T-helper 2 cell treated with Interferon-gamma antibody and Interleukin-4, amounts not matched to agents 5 μg/mL and 100 μg/mL, for 36 hours (primary cell): ENCODE measurements around the gene CSH2.
A peak's percentile ranks its signal among the peaks of the same experiment; 100 is the strongest.

Experiments
- DNase-seq: peaks from one replicate; pipeline ENCODE4 v3.0.0; 2021; ENCODE audit warnings: low spot score
- H3K27ac Mint-ChIP-seq: one replicate; pipeline ENCODE4 v1.8.0; 2021; ENCODE audit warnings: mild to moderate bottlenecking, mixed read lengths
- H3K27me3 Mint-ChIP-seq: one replicate; pipeline ENCODE4 v1.8.0; 2021; ENCODE audit warnings: low read depth, mixed read lengths
- H3K36me3 Mint-ChIP-seq: one replicate; pipeline ENCODE4 v1.8.0; 2021; ENCODE audit warnings: low read depth, mixed read lengths
- H3K4me1 Mint-ChIP-seq: one replicate; pipeline ENCODE4 v1.8.0; 2021; ENCODE audit warnings: low read depth, mixed read lengths
- H3K4me3 Mint-ChIP-seq: one replicate; pipeline ENCODE4 v1.8.0; 2022; ENCODE audit warnings: mild to moderate bottlenecking, moderate library complexity, mixed read lengths
- H3K9me3 Mint-ChIP-seq: one replicate; pipeline ENCODE4 v1.8.0; 2021; ENCODE audit warnings: mixed read lengths

Gene CSH2

GRCh38 chr17:63828936-63829335 lies 44.5 kb downstream of the CSH2 start:
- peaks cover 73% of the 10 kb centered on the region for H3K36me3 Mint-ChIP-seq
- H3K4me1 Mint-ChIP-seq, result peaks cover 51% of the 10 kb centered on the region
- H3K27ac Mint-ChIP-seq, result no peak overlapping the region
- DNase-seq, result no peak
- H3K4me3 Mint-ChIP-seq, result peak overlapping the region; percentile 97
- no peaks in the 10 kb centered on the region for H3K27me3 Mint-ChIP-seq
- no peaks in the 10 kb centered on the region for H3K9me3 Mint-ChIP-seq

DNA sequence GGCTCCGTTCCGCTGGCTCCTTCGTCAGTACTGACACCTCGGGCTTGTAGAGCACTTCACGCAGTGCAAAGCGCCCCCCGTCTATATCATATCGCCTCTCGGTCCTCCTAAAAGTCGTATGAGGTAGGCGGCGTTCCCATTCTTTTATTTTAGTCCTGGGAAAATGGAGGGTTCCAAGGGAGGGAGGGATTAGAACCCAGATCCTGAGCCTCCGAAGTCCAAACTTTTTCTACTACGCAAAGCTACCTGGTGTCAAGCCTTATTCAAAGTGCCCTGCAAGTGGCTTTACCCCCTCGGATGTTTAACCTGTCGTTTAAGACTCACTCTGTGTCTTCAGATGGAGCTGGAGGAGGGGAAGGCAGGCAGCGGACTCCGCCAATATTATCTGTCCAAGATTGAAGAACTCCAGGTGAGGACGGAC lies 45.7 kb downstream of the CSH2 start:
- H3K27me3 Mint-ChIP-seq, result no peaks in the 10 kb centered on the region
- H3K27ac Mint-ChIP-seq, result peak overlapping the region; percentile 97
- H3K9me3 Mint-ChIP-seq, result no peaks in the 10 kb centered on the region
- no peak for DNase-seq
- peaks cover 59% of the 10 kb centered on the region for H3K4me1 Mint-ChIP-seq
- peaks cover 72% of the 10 kb centered on the region for H3K36me3 Mint-ChIP-seq
- peak overlapping the region; percentile 97 for H3K4me3 Mint-ChIP-seq

DNA sequence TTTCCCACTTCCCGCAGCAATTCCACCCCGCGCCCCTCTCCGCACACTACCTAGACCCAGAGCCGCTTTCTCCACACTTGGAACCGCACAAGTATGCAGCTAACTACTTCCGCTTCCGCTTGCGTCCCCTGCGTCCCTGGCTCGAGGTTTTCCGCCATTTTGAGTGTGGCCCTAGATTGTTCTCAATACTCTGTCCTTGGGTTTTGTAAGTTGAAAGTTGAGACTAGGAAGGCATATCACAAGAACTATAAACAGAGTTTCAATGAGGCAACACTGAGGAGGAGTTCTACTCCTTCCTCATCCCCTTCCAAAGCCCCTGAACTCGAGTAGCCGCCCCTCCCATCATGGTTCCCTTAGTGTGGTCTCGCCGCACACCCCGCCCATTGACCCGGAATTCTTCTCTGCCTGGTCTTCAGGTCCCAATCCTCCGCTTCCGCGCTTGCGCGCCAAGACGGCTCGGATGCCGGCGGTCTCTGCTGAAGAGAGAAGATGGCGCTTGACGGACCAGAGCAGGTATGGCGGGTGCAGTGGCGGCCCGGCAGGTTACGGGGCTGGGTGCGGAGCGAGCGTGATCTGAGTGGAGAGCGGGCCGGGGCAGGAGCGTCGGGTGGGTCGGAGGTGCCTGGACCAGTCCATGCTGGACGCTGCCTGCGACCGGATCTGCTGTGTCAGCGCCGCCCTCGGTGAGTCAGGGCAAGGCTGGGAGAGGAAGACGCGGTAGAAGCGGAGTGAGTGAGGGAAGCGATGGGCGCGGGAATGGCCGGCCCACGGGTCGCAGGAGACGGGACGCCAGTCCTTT lies 46.3 kb downstream of the CSH2 start, which contains the start of the genes FTSJ3 and PSMC5:
FTSJ3 (minus strand) TSS at position 662 of the 799 bp plus-strand sequence. CDS start 761 bp downstream, outside the sequence.
PSMC5 (plus strand) TSS at position 430 of the 799 bp plus-strand sequence; CDS start at position 490, 60 bp downstream.
- Mint-ChIP-seq H3K9me3 (no peaks in the 10 kb centered on the region), H3K4me1 (peaks cover 59% of the 10 kb centered on the region), H3K36me3 (peaks cover 74% of the 10 kb centered on the region), H3K4me3 (peak within 1 kb of the TSS; percentile 97), H3K27ac (peak within 1 kb of the TSS; percentile 97), H3K27me3 (no peaks in the 10 kb centered on the region)
- DNase-seq, result peak; percentile 95

GRCh38 chr17:63826468-63827001 lies 46.9 kb downstream of the CSH2 start:
- H3K4me3 Mint-ChIP-seq, result peak overlapping the region; percentile 97
- H3K4me1 Mint-ChIP-seq, result peaks cover 60% of the 10 kb centered on the region
- DNase-seq, result no peak
- H3K27me3 Mint-ChIP-seq, result no peaks in the 10 kb centered on the region
- peak overlapping the region; percentile 97 for H3K27ac Mint-ChIP-seq
- no peaks in the 10 kb centered on the region for H3K9me3 Mint-ChIP-seq
- peaks cover 74% of the 10 kb centered on the region for H3K36me3 Mint-ChIP-seq

GRCh38 chr17:63824362-63824761 lies 49.1 kb downstream of the CSH2 start:
- Mint-ChIP-seq H3K36me3 (peaks cover 73% of the 10 kb centered on the region), H3K4me1 (peaks cover 49% of the 10 kb centered on the region), H3K27me3 (no peaks in the 10 kb centered on the region), H3K4me3 (no peak overlapping the region), H3K9me3 (no peaks in the 10 kb centered on the region), H3K27ac (peak overlapping the region; percentile 46)
- no peak for DNase-seq

DNA sequence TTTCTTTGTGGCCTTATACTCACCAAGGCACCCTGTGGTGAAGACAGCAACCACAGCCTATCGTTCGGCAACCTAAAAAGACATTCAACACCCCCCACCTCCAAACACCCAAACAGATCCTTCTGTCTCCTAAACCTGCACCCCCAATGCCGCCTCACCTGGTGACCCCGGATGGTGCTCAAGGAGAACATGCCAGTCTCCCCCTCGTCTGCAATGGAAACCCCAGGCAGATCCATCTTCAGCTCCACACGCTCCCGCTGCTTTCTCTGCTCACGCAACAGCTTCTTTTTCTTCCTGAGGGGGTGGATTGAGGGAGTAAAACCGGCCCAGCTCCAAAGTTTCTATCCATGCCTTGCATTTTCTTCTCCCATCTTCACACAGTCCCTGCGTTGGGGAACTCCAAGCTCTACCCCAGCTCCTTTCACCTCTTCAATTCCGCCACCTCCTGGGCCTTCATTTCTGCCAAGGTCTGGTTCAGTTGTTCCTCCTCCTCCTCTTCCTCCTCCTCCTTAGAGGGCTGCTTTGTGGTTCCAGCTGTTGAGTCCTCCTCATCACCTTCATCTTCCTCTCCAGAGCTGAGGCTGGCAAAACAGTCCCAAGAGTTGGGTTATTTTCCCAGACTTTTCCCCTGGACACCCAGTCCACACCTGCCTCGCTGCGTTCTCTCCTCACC lies 49.7 kb downstream of the CSH2 start:
- H3K4me3 Mint-ChIP-seq, result no peak overlapping the region
- no peaks in the 10 kb centered on the region for H3K9me3 Mint-ChIP-seq
- H3K4me1 Mint-ChIP-seq, result peaks cover 44% of the 10 kb centered on the region

GRCh38 chr17:63822537-63822936 lies 50.9 kb downstream of the CSH2 start:
- no peaks in the 10 kb centered on the region for H3K27me3 Mint-ChIP-seq
- H3K4me3 Mint-ChIP-seq, result no peak overlapping the region
- no peaks in the 10 kb centered on the region for H3K9me3 Mint-ChIP-seq
- no peak for DNase-seq
- peaks cover 36% of the 10 kb centered on the region for H3K4me1 Mint-ChIP-seq
- no peak overlapping the region for H3K27ac Mint-ChIP-seq
- peaks cover 77% of the 10 kb centered on the region for H3K36me3 Mint-ChIP-seq

More for the DNA sequence above, 49.7 kb downstream of the CSH2 start:
- Mint-ChIP-seq H3K36me3 (peaks cover 73% of the 10 kb centered on the region), H3K27me3 (no peaks in the 10 kb centered on the region), H3K27ac (peak overlapping the region; percentile 46)
- DNase-seq, result no peak
